Measurements from ENCODE around the gene IKZF1.
A peak's percentile ranks its signal among the peaks of the same experiment; 100 is the strongest.
"Not testable (repeated sequence)": the region's sequence is repeated elsewhere in the genome, so short reads cannot be mapped to it uniquely, and the experiment has no call there.

IKZF1 gene

DNA sequence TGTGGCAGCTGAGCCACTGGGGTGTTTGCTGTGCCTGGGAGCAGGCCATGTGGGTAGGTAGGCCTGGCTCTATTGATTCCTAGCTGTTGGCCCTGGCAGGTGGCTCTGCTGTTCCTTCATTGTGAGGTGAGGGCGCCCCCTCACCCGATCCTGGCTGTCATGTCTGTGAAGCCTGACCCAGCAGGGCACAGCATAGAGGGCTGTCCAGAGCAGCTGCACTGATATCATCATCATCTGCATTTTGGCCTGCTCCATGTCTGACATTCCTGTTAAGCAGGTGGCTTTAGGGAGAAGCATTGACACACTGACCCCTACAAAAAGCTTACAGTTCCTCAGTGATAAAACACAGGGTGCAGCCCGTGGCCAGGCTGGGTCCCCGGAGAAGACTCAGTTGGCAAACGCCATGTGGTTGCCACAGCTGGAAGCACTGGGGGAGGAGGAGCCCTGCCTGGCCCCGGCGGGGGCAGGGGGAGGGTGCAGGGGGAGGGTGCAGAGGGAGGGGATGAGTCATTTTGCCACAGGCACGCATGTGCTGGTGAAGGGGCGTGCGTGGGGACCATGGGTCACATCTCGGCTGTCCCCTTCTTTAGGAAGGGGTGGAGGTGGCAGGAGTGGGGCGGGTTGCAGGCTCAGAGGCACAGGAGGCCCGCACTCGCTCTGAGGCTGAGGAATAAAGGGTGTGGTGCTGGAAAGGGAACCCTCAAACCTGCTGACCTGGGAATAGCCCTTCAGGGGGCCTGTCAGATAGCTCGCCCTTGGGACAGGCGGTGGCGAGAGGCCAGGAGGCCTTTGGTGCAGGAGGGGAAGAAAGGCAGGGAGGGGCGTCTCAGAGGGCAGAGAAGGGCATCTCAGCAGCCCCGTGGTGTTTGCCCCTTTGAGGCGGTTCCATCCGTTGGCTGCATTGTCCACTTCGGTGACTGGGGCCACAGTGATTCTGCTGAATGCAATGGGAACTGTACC lies 31.6 kb downstream of the IKZF1 start:
- no peak overlapping the region for H3K27ac ChIP-seq
- no peak for TF ChIP-seq CTCF (conservative IDR thresholded peaks at IDR 0.05)

DNA sequence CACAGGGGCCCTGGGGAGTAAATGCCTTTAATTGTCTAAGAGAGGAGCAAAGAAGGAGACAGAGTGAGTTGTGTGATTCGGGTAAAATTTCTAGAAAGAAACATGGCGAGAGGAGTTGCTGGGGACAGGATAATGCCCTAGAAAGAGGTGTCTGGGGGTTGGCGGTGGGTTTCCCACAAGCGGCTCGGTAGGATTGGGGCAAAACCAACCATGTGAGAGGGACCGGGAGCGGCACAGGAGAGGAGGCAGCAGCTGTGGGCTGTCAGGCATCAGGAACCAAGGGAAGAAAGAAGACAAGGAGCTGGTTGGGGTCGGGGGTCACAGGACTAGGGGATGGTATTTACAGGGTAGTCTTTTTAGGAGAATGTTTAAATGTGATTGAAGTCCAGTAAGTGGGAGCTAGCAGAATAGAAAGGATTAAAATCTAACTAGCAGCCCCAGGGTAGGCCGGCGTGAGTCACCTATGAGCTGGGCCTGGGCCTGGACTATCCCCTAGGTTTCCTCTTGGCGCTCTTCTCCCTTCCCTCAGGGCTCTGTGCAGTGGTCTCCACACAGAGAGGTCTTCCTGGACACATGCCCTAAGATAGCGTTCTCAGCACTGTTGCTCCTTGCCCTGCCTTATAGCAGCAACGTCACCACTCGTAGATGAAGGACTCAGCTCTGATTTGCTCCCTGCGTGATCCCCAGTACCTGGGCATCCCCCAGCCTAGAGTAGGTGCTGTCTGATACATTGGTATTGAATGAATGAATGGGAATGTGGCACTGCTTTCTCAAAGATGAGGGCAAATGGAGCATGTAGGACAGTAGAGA lies 32.6 kb downstream of the IKZF1 start:
- TF ChIP-seq CTCF (conservative IDR thresholded peaks at IDR 0.05), result no peak
- no peak overlapping the region for H3K27ac ChIP-seq

GRCh38 chr7:50339472-50339871 lies 35.0 kb downstream of the IKZF1 start:
- not testable (repeated sequence) for H3K27ac ChIP-seq

DNA sequence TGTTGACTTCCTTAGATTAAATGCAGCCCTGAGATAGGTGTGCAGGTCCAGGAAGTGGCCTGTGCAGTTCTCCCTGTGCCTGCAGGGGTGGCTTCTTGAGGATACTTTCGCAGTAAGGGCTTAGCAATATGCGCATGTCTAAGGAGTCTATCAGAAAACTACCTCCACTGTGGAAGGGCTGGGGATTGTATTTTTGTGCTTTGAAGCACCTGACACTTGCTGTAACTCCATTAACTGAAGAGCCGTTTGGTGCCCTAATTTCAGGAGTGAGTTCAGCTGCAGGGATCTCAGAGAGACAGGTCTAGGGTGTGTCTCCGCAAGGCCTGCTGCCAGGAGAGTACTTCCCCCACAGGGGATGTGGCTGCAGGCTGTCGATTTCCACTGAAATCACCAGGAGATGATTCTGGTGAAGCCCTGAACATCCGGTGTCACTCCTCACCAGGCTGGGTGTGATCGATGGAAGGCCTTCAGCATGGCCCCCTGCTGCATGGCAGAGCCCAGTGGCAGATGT lies 35.5 kb downstream of the IKZF1 start:
- no peak for TF ChIP-seq CTCF (conservative IDR thresholded peaks at IDR 0.05)
- no peak overlapping the region for H3K27ac ChIP-seq

- H3K27ac ChIP-seq, result no peak overlapping the region
- no peak for TF ChIP-seq CTCF (conservative IDR thresholded peaks at IDR 0.05)
Observed at GRCh38 chr7:50341724-50342123, 37.2 kb downstream of the IKZF1 start.

GRCh38 chr7:50342616-50343114 lies 38.1 kb downstream of the IKZF1 start:
- TF ChIP-seq CTCF (conservative IDR thresholded peaks at IDR 0.05), result no peak
- peak overlapping the region; percentile 17 for H3K27ac ChIP-seq

DNA sequence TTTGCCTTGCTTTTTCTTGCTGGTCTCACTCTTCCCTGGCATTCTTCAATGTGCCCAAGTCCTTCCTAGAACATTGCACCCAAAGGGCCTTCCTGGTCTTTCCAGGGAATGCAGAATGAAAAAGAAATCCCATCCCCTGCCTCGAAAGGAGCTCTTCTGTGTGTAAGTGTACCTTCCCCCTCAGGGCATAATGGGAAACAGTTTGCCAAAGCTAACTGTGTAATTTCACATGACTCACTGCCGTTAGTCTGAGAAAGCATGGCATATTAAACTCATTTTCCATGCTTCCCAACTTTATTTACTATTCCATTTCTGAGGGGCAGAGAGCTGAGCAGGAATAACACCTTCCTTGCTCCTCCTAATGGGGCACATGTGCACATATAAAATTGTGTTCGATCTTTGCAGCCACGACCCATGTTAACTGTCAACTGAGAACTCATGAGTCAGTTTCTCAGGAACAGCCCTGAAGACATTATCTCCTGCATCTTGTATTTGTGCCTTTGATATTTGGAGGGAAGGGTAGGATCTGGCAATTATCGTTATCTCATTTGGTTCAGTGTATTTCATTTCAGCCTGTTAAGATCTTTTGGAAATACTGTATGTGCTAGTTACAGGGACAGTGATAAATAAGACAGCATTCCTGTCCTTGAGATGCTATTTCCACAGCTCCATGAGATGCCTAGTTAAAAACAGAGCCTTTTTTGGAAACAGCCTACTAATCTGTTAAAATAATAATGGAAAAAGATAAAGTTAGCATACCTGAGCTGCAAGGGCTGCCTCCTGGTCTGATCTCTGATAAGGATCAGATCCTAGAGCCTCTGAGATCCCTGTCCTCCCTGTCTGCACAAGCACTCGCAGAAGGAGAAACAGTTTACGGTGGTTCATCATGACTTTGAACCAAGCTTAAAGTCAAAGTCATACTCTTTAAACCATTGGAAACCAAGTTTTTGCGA lies 42.3 kb downstream of the IKZF1 start:
- TF ChIP-seq CTCF (conservative IDR thresholded peaks at IDR 0.05), result no peak
- no peak overlapping the region for H3K27ac ChIP-seq
